Upper lobe of right lung (tissue), 1 donor: ENCODE data around the gene RGPD3. TPM values are rescaled to one million over a fixed set of nuclear protein-coding genes. Genes with fewer than 3 reads are reported as not detected.
A peak's percentile ranks its signal among the peaks of the same experiment; 100 is the strongest.

ENCODE experiments used
- ATAC-seq: fragments of 200-7000 bp; cut with Tn5 transposase; one replicate; pipeline ENCODE4 v1.9.1; 2020; ENCODE audit warnings: mild to moderate bottlenecking, moderate library complexity
- DNase-seq: peaks from one replicate; pipeline ENCODE4 v3.0.0-alpha.2; 2020
- H3K27ac ChIP-seq: fragments of 200-600 bp; one replicate; pipeline ENCODE4 v1.8.0; 2022
- H3K27me3 ChIP-seq: fragments of 200-600 bp; one replicate; pipeline ENCODE4 v1.8.0; 2022; ENCODE audit warnings: mild to moderate bottlenecking
- H3K36me3 ChIP-seq: fragments of 200-600 bp; one replicate; pipeline ENCODE4 v1.8.0; 2022
- H3K4me1 ChIP-seq: fragments of 200-600 bp; one replicate; pipeline ENCODE4 v1.8.0; 2022
- H3K4me3 ChIP-seq: fragments of 200-600 bp; one replicate; pipeline ENCODE4 v1.8.0; 2022; ENCODE audit warnings: mild to moderate bottlenecking
- H3K9me3 ChIP-seq: fragments of 200-600 bp; one replicate; pipeline ENCODE4 v1.8.0; 2022
- CTCF ChIP-seq: fragments of 200-600 bp; IDR thresholded peaks from one replicate; pipeline ENCODE4 v1.8.0; 2022; ENCODE audit warnings: antibody characterized with exemption
- intact Hi-C: fragments of 100-400 bp; cut with DNase I; formaldehyde crosslinking; loops from one replicate; pipeline ENCODE4 v1.11.0; 2022
- total RNA-seq: library from RNA; stranded (reverse); fragmentation: NEBNext Ultra II Directional; extraction: Animal tissue kit (Norgen Biotek cat#: 25700); gene quantifications from one replicate; pipeline ENCODE4 v1.2.1, GENCODE V29; 2021
- donor health status: DM: no; HTN: yes; CAD: no; lungs with severe emphysema.

RGPD3 gene
- total RNA-seq, 1 donor from 2014 or later, result 0.12 TPM

GRCh38 chr2:106366204-106366885 lies 101.9 kb downstream of the RGPD3 start:
- Histone ChIP-seq H3K36me3 (no peaks in the 10 kb centered on the region), H3K27me3 (no peaks in the 10 kb centered on the region), H3K4me1 (no peaks in the 10 kb centered on the region), H3K4me3 (no peak overlapping the region), H3K9me3 (no peaks in the 10 kb centered on the region), H3K27ac (no peak overlapping the region)
- TF ChIP-seq CTCF, result no peak
- no peak for DNase-seq
- no peak for ATAC-seq
- intact Hi-C loops, result no loop called here

GRCh38 chr2:106363791-106364190 lies 104.4 kb downstream of the RGPD3 start:
- Histone ChIP-seq H3K4me3 (no peak overlapping the region), H3K27ac (no peak overlapping the region), H3K9me3 (no peaks in the 10 kb centered on the region), H3K27me3 (no peaks in the 10 kb centered on the region), H3K36me3 (no peaks in the 10 kb centered on the region), H3K4me1 (no peaks in the 10 kb centered on the region)
- TF ChIP-seq CTCF, result no peak
- intact Hi-C loops, result no loop called here
- DNase-seq (no peak), ATAC-seq (no peak)

- H3K27ac ChIP-seq, result no peak overlapping the region
- H3K4me3 ChIP-seq, result no peak overlapping the region
- H3K27me3 ChIP-seq, result no peaks in the 10 kb centered on the region
- intact Hi-C loops, result no loop called here
- no peaks in the 10 kb centered on the region for H3K4me1 ChIP-seq
- no peak for TF ChIP-seq CTCF
- DNase-seq (no peak), ATAC-seq (no peak)
- no peaks in the 10 kb centered on the region for H3K36me3 ChIP-seq
- H3K9me3 ChIP-seq, result no peaks in the 10 kb centered on the region
These were observed 105.4 kb downstream of the RGPD3 start for GRCh38 chr2:106362789-106363188.

- Histone ChIP-seq H3K36me3 (no peaks in the 10 kb centered on the region), H3K27ac (no peak overlapping the region), H3K4me3 (no peak overlapping the region), H3K27me3 (no peaks in the 10 kb centered on the region), H3K4me1 (peaks cover 6% of the 10 kb centered on the region), H3K9me3 (no peaks in the 10 kb centered on the region)
- ATAC-seq, result peak; percentile 20
- no peak for DNase-seq
- no peak for TF ChIP-seq CTCF
- intact Hi-C loops, result no loop called here
These were observed 108.7 kb downstream of the RGPD3 start for GRCh38 chr2:106359512-106359911.

- TF ChIP-seq CTCF, result no peak
- ATAC-seq (no peak), DNase-seq (no peak)
- H3K4me3 ChIP-seq, result no peak overlapping the region
- H3K9me3 ChIP-seq, result no peaks in the 10 kb centered on the region
- no peaks in the 10 kb centered on the region for H3K36me3 ChIP-seq
- peaks cover 6% of the 10 kb centered on the region for H3K4me1 ChIP-seq
- H3K27me3 ChIP-seq, result no peaks in the 10 kb centered on the region
- intact Hi-C loops, result no loop called here
- H3K27ac ChIP-seq, result no peak overlapping the region
These were observed 109.7 kb downstream of the RGPD3 start for GRCh38 chr2:106358521-106358920.

GRCh38 chr2:106358081-106358480 lies 110.1 kb downstream of the RGPD3 start:
- peaks cover 6% of the 10 kb centered on the region for H3K4me1 ChIP-seq
- no peak overlapping the region for H3K27ac ChIP-seq
- DNase-seq, result no peak
- intact Hi-C loops, result no loop called here
- TF ChIP-seq CTCF, result no peak
- H3K9me3 ChIP-seq, result no peaks in the 10 kb centered on the region
- no peak overlapping the region for H3K4me3 ChIP-seq
- H3K27me3 ChIP-seq, result no peaks in the 10 kb centered on the region
- H3K36me3 ChIP-seq, result no peaks in the 10 kb centered on the region
- ATAC-seq, result no peak
